Measurements from ENCODE around the gene ADCY1.

DNA sequence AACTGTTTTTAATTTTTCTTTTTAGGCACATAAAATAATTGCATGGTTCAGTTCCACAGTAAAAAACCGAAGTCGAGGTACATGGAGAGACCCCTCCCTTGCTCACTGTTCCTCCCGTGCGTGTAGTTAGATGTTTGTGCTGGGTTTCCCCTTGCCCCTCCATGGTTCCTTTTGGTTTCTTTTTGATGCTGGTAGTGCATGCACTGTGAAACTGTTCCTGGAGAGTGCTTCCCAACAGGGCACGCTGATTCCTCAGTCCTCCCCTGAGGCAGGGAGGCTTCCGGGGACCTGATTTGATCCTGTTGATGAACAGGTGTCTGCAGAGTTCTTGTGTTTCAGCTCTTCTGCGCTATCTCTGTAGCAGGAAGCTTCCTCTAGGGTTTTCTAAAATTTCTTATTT lies 69.5 kb downstream of the ADCY1 start:
- TF ChIP-seq, protein P1, sequence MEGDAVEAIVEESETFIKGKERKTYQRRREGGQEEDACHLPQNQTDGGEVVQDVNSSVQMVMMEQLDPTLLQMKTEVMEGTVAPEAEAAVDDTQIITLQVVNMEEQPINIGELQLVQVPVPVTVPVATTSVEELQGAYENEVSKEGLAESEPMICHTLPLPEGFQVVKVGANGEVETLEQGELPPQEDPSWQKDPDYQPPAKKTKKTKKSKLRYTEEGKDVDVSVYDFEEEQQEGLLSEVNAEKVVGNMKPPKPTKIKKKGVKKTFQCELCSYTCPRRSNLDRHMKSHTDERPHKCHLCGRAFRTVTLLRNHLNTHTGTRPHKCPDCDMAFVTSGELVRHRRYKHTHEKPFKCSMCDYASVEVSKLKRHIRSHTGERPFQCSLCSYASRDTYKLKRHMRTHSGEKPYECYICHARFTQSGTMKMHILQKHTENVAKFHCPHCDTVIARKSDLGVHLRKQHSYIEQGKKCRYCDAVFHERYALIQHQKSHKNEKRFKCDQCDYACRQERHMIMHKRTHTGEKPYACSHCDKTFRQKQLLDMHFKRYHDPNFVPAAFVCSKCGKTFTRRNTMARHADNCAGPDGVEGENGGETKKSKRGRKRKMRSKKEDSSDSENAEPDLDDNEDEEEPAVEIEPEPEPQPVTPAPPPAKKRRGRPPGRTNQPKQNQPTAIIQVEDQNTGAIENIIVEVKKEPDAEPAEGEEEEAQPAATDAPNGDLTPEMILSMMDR (conservative IDR thresholded peaks at IDR 0.05 in 1 of 2, IDR thresholded peaks at IDR 0.05 in 1 of 2; ENCODE audit: extremely low read depth in 1 of 2, insufficient read depth in 1 of 2, low read depth in 1 of 2, low read length in 2 of 2): no peak
- TF ChIP-seq EZH2 (IDR thresholded peaks at IDR 0.05; ENCODE audit: borderline replicate concordance, low read length): no peak
